Measurements from ENCODE around the gene TSPAN9.

Gene TSPAN9

DNA sequence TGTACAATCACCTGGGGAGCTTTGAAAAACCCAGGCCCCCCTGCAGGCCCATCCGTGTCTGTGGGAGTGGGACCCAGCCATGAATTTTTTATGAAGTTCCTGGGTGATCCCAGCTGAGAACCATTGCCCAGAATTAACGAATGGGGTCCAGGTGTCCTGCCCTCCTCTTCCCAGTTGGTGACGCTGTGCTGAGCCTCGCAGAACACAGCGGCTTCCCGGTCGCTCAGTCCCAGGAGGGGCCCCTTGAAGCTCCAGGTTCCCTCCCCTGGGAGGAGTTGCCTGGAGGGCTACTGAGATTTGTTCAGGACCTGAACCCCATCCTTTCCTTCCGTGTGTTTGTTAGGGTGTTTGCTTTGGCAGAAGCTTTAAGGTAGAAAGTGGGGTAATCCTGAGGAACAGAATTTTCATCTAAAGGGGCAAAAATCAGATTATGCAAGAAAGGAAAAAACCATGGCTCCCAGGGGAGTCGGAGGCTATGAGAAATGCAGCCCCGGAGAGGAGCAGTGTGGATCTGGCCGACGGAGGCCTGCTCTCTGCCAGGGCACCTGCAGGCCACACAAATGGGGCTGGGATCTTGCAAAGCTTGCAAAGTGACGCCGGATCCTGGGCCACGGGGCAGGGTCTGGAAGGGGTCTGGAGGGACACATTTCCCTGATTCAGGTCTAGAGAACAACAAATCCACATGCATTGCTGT, 249.1 kb downstream of the TSPAN9 start:
- DNase-seq, result no peak

DNA sequence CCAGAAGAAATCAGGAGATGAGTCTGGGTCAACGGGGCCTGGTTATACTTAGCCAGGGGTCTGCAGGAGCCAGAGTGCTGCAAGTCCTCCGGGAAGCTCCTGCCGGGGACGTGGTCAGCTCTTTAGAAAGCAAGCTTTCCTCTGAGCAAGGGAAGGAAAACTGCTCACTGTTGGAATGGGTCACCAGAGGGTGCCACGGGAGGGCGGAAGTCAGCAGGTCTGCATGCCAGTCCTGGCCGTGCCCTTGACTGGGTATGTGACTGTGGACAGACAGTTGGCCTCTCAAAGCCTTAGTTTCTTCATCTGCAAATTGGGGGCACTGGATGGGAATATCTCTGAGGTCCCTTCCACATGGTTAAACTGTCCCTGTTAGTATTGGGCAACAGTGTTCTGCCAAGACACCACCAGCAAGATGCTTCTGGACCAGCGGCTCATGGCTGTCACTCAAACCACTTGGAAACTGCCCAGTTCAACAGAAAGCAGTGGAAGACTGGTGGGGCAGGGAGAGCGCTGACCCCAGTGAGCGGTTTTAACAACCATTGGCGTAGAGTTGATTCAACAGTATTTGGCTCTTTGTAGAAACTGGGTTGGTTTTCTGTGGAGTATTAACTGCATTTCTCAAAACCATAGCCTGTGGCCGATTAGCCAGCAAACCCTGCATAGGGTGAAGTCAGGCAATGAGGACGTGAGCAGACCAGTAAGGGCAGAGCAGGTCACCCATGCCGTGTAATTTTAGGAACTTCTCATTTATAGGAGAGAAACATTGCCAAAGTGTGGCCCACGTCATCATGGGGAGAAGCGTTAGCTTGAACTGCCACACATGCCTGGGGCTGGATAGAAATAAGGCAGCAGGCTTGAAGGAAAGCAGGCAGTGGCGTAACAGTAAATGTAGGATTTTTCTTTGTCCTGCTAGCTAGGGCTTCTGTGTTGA, 249.9 kb downstream of the TSPAN9 start:
- DNase-seq, result no peak

DNA sequence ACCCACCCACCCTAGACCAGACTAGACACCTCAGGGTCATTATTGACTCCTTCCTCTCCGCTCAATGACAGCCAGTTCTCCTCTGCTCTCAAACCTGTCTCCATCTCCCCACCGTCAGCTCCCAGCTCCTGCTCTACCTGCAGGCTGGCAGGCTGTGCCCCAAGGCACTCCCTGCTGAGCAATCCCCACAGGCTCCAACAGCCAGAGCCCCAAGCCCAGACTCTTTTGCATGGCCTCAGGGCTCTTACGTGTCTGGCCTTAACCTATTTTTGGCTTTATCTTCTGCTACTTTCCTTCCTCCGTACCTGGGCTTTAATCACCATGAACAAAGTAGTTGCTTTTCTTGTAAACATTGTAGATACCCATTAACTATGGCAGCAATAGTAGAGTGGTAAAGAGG, 250.9 kb downstream of the TSPAN9 start:
- DNase-seq, result no peak

DNA sequence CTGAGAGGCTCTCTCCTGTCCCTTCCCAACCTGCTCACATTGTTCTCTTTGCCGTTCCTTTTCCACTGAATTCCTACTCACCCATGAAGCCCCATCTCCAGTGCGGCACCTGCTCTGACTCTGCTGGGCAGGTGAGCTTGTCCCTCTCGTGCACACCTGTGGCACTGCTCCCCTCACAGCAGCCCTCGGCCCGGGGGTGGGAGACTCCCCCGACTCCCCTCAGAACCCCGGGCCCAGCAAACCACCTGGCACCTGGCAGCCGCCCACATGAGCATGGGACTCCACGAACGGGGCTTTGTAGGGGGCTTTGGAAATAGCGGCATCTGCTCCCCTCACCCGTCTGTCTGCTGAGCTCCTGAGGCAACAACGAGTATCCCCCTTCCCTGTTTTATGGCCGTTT, 251.4 kb downstream of the TSPAN9 start:
- DNase-seq, result no peak

DNA sequence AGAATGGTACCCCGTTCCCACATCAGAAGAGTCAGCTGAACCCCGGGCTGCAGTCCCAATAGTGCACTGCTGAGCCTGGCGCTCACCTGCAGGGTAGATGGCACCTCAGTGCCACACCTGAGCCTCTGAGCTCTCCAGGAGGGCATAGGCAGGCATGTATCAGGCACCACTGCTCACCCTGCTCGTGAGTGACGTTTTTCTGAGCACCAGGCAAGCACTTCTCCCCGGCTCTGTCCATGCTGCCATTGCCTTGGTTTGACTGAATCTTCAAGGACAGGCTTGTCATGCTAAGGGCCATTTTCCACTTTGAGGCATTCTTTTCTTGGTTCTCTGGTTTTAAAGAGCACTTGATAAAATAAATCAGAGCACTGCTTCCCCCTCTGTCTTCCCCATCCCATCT, 252.2 kb downstream of the TSPAN9 start:
- no peak for DNase-seq

DNA sequence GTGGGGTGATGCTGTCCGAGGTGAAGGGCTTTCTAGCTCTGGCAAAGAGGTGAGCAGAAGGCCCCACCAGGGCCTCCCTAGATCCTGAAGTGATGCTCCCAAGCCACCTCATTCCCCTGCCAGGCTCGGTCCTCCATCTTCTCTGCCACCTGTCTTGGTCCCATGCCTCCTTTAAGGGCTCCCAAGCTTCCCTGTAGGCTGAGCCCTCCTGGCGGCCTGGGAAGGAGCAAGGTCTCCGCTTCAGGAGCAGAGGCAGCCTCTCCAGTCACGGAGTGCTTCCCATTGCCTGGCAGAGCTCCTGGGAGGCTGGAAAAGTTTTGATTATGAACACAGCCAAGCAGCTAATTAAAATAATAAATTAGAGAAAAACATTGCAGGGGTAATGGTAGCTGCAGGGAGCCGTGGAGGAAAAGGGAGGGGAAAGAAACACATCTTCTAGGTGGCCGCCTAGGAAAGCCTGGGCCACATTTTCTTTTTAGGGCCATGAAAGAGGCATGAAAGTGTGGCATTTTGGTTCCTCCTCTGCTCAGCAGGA, 253.9 kb downstream of the TSPAN9 start:
- no peak for DNase-seq

DNA sequence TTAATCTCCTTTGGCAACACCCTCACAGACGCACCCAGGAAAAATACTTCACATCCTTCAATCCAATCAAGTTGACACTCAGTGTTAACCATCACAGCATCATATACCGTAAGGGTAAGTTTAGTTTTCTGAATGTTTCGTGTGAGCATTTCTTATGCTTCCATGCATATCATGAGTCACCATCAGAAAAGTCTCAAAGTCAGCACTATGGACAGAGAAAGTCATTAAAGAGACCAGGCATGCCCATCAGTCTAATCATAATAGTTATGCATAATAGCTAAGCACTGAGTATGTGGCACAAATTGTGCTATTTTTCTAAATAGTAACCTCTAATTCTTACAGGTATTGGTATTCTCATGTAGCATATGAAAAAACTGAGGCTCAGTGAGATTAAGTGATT, 255.0 kb downstream of the TSPAN9 start:
- DNase-seq, result no peak

DNA sequence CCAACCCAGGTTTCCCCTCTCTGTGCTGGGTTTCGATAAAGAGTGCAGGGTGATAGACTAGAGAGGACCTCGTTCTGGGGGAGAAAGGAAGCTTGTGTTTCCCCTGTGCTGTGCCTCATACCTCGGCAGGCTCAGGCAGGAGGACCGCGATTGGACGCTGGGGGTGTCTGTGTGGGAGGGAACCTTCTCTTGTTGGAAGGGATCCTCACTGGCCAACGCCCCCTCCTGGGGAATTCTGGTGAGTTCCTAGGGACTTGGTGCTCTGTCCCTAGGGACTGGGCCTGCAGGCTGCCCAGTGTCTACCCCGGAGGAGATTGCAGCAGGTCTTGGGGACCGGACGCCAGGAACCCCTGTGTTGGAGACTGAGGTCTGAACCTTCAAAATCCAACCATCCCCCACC, 256.4 kb downstream of the TSPAN9 start:
- no peak for DNase-seq

DNA sequence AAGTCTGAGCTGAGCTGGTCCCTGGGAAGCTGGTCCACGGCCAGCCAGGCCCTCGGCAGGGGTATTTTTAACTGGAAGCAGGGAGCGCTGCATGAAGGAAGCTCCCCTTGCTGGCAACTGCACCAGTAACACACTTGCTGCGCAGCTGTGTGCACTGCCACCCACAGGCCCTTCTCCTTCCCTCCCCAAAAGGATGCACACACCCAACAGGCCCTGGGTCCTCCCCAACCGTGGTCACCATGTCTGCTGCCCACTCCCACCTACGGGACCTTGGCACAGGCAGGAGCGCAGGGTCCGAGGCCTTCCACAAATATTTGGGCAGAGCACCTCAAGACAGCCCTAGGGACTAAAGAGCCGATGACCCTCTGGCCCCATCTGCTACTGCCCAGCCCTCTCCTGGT, 256.8 kb downstream of the TSPAN9 start:
- DNase-seq, result no peak

DNA sequence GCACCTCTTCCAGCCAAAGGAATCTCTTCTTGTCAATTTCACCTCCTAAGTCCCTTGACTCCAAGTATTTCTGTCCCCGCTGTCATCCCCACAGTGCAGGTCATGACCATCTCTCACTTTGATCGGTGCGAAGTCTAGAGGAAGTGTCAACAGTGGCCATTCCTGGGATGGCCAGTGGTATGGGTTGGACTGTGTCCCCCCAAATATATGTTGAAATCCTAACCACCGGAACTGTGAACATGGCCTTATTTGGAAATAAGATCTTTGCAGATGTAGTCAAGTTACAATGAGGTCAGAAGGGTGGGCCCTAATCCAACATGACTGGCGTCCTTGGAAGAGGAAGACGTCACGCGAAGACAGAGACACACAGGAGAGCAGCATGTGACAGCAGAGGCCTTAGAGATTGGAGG, 257.9 kb downstream of the TSPAN9 start:
- DNase-seq, result no peak
